ENCODE data around the gene RGS16.

- TF ChIP-seq CTCF (IDR thresholded peaks at IDR 0.05) (no peak), EZH2 (IDR thresholded peaks at IDR 0.05) (no peak)
Measured at GRCh38 chr1:182633031-182633430, 28.8 kb upstream of the RGS16 start.

Measured in neural progenitor cell (in vitro differentiated cells).